Activated T-cell treated with anti-CD3 and anti-CD28 coated beads, Interleukin-2, amount 50 U/mL, for 72 hours (primary cell): ENCODE data around the gene NCBP2L. TPM values are rescaled to one million over a fixed set of nuclear protein-coding genes. Genes with fewer than 3 reads are reported as not detected.

Source experiments
- ATAC-seq, 2 donors: fragments of 150-1000 bp; cut with Tn5 transposase; replicated peaks in 1 of 2; 2 replicates each; pipeline ENCODE4 v1.10.0; 2021; ENCODE audit warnings: moderate library complexity in 2 of 2, mild to moderate bottlenecking in 1 of 2
- DNase-seq, 2 donors: peaks; one replicate each; pipeline ENCODE4 v3.0.0; 2021 to 2022; ENCODE audit warnings: mixed read lengths in 1 of 2
- H3K27ac Mint-ChIP-seq: one replicate; pipeline ENCODE4 v1.8.0; 2022; ENCODE audit warnings: mild to moderate bottlenecking, moderate library complexity, mixed read lengths
- H3K27me3 Mint-ChIP-seq: one replicate; pipeline ENCODE4 v1.8.0; 2022; ENCODE audit warnings: low read depth, mixed read lengths
- H3K36me3 Mint-ChIP-seq, 2 donors: one replicate each; pipeline ENCODE4 v1.8.0; 2022; ENCODE audit warnings: mixed read lengths in 2 of 2, mild to moderate bottlenecking in 1 of 2; ENCODE audit not compliant: insufficient read depth in 2 of 2
- H3K4me1 Mint-ChIP-seq: one replicate; pipeline ENCODE4 v1.8.0; 2022; ENCODE audit warnings: low read depth, mixed read lengths
- H3K4me3 Mint-ChIP-seq, 2 donors: one replicate each; pipeline ENCODE4 v1.8.0; 2022; ENCODE audit warnings: mild to moderate bottlenecking in 2 of 2, mixed read lengths in 2 of 2, moderate library complexity in 2 of 2
- H3K9me3 Mint-ChIP-seq, 2 donors: one replicate each; pipeline ENCODE4 v1.8.0; 2022; ENCODE audit warnings: mixed read lengths in 2 of 2
- total RNA-seq, 2 donors: library from RNA; stranded (reverse); gene quantifications; one replicate each; pipeline ENCODE4 v1.2.3, GENCODE V29; 2022

NCBP2L gene
- total RNA-seq, 2 donors from 2014 or later = not detected

DNA sequence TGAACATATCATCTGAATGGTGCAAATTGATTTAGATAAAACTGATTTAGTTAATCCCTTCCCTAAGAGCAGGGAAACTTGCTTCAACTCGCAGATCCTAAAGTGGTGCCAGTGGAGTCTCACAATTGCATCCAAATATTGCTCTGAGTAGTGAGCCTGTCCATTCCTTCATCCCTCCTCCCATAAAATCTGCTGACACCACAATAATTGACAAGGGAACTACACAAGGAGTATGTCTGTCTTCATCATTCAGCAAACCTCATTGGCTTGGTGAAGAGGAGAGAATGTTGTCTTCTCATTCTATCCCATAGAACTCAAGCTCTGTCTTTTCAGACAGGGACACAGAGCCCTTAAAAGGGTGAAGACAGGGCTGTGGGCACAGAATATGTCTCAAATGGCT is 52.3 kb downstream of the NCBP2L start:
- peaks cover 28% of the 10 kb centered on the region for H3K4me1 Mint-ChIP-seq
- no peak for DNase-seq
- ATAC-seq = no peak
- no peaks in the 10 kb centered on the region for H3K36me3 Mint-ChIP-seq
- H3K27me3 Mint-ChIP-seq = peaks cover 20% of the 10 kb centered on the region
- no peak overlapping the region for H3K27ac Mint-ChIP-seq
- H3K9me3 Mint-ChIP-seq = no peaks in the 10 kb centered on the region
- no peak overlapping the region for H3K4me3 Mint-ChIP-seq

GRCh38 chrX:107831071-107831730 is 53.7 kb downstream of the NCBP2L start:
- ATAC-seq (no peak), DNase-seq (no peak)
- Mint-ChIP-seq H3K36me3 (no peaks in the 10 kb centered on the region), H3K9me3 (no peaks in the 10 kb centered on the region), H3K4me3 (no peak overlapping the region), H3K27ac (no peak overlapping the region), H3K27me3 (peaks cover 16% of the 10 kb centered on the region), H3K4me1 (peaks cover 22% of the 10 kb centered on the region)

DNA sequence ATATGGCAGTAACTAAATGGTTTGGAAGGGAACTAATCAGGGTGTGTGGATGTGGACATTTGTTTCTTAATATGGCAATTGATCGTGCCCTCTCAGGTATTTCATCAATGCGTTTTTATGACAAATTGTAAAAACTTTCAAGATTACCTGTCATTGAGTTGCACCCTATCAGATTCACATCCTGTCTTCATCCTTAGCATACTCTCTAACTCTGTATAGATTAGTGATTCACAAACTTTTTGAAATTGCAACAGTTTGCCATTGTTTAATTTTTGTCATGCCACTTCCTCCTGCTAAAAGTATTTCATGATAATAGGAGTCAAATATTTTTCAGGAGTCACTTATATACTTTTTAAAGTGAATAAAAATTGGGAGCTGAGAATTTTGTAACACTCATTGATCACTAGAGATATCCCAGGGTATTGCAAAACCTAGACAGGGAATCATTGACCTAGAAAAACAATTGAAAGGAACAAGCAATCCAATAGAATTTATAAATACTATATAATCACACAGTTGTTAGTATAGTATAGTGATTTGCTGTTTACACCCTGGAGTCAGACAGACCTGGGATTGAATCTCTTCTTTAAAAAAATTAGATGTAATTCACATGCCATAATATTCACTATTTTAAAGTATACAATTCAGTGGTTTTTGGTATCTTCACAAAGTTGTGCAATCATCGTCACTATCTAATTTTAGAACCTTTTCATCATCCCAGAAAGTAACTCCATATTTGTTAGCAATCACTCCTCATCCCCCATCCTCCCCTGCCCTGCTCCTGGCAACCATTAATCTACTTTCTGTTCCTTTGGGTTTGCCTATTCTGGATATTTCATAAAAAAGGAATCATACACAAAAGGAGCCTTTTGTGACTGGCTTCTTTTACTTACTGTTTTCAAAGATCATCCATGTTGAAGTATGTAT is 57.0 kb downstream of the NCBP2L start:
- Mint-ChIP-seq H3K4me1 (peaks cover 9% of the 10 kb centered on the region), H3K4me3 (no peak overlapping the region), H3K36me3 (no peaks in the 10 kb centered on the region), H3K9me3 (no peaks in the 10 kb centered on the region), H3K27ac (no peak overlapping the region), H3K27me3 (peaks cover 29% of the 10 kb centered on the region)
- DNase-seq (no peak), ATAC-seq (no peak)

GRCh38 chrX:107836958-107837357 is 59.4 kb downstream of the NCBP2L start:
- ATAC-seq = no peak
- H3K27ac Mint-ChIP-seq = no peak overlapping the region

GRCh38 chrX:107840971-107841370 is 63.4 kb downstream of the NCBP2L start:
- DNase-seq (no peak), ATAC-seq (no peak)
- Mint-ChIP-seq H3K36me3 (no peaks in the 10 kb centered on the region), H3K9me3 (no peaks in the 10 kb centered on the region), H3K4me3 (no peak overlapping the region), H3K27ac (no peak overlapping the region), H3K4me1 (peaks cover 7% of the 10 kb centered on the region), H3K27me3 (peaks cover 27% of the 10 kb centered on the region)

More at GRCh38 chrX:107836958-107837357, 59.4 kb downstream of the NCBP2L start:
- no peak overlapping the region for H3K4me3 Mint-ChIP-seq
- H3K27me3 Mint-ChIP-seq = peaks cover 43% of the 10 kb centered on the region
- no peaks in the 10 kb centered on the region for H3K36me3 Mint-ChIP-seq
- H3K9me3 Mint-ChIP-seq = no peaks in the 10 kb centered on the region
- H3K4me1 Mint-ChIP-seq = peaks cover 7% of the 10 kb centered on the region
- no peak for DNase-seq

DNA sequence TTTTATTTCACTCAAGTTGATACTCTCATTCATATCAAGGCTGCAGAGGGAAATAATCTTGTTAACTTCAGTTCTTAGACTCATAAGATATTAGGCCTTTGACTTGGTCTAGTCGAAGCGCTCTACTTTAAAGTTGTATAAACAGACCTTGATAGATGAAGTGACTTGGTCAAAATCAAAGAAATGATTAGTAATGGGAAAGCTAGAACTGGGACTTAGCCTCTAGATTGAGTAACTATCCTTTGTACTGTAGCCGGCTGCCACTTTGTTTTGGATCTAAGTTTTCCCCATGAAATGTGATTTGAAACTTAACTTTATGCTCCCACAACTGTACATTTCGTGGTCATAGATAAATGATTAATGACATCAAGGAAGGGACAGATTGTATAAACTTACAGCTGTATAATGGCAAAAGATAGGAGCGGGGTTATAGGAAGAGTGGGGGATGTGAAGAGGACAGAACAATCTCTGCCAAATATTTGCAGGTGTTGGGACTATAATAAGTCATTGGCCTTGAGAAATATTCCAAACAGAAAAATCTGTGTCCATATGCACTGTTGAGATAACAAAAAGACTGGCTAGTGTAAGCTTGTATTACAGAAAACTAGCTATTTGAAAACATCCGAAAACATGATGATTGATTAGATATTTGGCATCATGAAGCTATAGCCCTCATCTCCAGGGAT is 65.3 kb downstream of the NCBP2L start:
- Mint-ChIP-seq H3K4me3 (no peak overlapping the region), H3K27me3 (peaks cover 17% of the 10 kb centered on the region), H3K4me1 (peaks cover 7% of the 10 kb centered on the region), H3K36me3 (no peaks in the 10 kb centered on the region), H3K27ac (no peak overlapping the region), H3K9me3 (no peaks in the 10 kb centered on the region)
- no peak for DNase-seq
- no peak for ATAC-seq

Other genes starting within 250 kb of the NCBP2L start
- 10 to 100 TPM; 85.2 to 88.2 TPM for gene PRPS1, start 149.2 kb upstream of the NCBP2L start, total RNA-seq
- 10 to 100 TPM; 79.1 to 88.1 TPM for gene TSC22D3, start 1.9 kb upstream of the NCBP2L start, total RNA-seq
- gene MID2, start 48.1 kb downstream of the NCBP2L start, total RNA-seq = 10 to 100 TPM; 15.8 to 18.9 TPM
- not detected for gene TEX13B, start 204.6 kb downstream of the NCBP2L start, total RNA-seq